Measurements from ENCODE around the gene KRT35.
"Not testable (repeated sequence)": the region's sequence is repeated elsewhere in the genome, so short reads cannot be mapped to it uniquely, and the experiment has no call there.

Gene KRT35

GRCh38 chr17:41437254-41437653 lies 43.7 kb downstream of the KRT35 start:
- FAIRE-seq (no peak), DNase-seq (ENCODE audit: insufficient read length, low spot score) (no peak)
- no peak for TF ChIP-seq CTCF (IDR thresholded peaks at IDR 0.05; ENCODE audit: insufficient read depth, missing control alignments)

DNA sequence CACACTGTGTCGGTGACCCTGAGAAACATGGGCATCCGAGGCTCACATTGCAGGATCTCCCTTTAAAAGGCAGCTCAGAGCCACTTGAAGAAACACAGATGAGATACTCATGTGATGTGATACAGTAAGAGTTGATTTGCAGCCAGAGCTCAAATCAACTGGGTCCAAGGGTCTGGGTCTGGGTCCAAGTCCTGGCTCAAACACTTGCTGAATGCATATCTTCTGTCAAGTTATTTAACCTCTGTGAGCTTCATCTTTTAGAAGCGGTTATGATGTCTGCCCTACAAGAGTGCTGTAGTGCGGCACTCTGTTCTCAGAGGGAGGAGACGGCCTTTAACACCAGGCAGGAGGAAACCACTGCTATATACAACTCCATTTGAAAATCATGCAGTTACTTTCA lies 46.5 kb downstream of the KRT35 start:
- no peak for TF ChIP-seq CTCF (IDR thresholded peaks at IDR 0.05; ENCODE audit: insufficient read depth, missing control alignments)
- FAIRE-seq: no peak

DNA sequence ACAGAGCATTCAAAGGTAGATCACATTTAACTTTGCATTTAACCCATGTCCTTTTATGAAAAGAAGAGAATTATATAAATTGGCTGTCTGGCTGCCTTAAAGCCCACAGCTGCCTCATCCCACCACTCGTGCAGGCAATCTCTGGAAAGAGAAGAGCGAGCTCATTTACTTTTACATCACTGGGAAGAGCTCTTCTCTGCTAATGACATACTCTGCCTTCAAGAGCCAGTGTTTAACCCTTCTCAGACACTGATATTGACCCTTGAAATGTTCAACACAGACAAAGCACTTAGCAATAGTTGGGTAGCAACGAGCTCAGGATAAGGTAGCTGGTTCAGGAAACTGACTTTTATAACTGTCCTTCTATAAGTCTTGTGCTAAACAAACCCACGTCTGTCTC lies 46.9 kb downstream of the KRT35 start:
- DNase-seq (ENCODE audit: insufficient read length, low spot score): no peak
- no peak for TF ChIP-seq CTCF (IDR thresholded peaks at IDR 0.05; ENCODE audit: insufficient read depth, missing control alignments)
- no peak for FAIRE-seq

More for the DNA sequence above, 46.5 kb downstream of the KRT35 start:
- DNase-seq (ENCODE audit: insufficient read length, low spot score): no peak

DNA sequence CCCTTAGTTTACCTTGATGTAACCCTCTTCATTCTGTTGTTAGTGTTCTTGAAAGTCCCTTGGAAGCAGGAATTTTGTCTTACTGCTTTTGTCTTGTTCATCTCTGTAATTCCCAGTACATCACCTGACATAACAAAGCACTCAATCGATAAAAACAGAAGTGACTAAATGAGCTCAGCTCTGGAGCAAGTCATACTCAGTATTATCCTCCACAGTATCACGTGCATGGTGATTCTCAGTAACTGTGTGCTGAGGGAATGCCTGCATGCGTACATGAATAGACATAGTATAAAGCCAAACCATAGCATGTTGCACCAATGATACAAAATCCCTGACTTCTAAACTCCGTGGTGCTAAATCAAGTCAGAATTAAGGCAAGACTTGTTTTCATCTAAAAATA lies 47.4 kb downstream of the KRT35 start:
- FAIRE-seq (no peak), DNase-seq (ENCODE audit: insufficient read length, low spot score) (no peak)
- TF ChIP-seq CTCF (IDR thresholded peaks at IDR 0.05; ENCODE audit: insufficient read depth, missing control alignments): no peak

DNA sequence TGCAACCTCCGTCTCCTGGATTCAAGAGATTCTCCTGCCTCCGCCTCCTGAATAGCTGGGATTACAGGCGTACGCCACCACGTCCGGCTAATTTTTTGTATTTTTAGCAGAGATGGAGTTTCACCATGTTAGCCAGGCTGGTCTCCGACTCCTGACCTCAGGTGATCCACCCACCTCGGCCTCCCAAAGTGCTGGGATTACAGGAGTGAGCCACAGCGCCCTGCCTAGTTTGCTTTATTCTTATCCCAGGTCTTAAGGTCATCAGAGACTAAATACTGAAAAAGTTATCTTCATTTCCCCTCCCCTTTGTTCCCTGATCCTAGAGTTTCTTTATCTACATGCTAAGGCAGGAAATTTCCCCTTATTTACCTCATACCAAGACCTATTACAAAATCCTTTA lies 50.6 kb downstream of the KRT35 start:
- FAIRE-seq; DNase-seq (ENCODE audit: insufficient read length, low spot score): not testable (repeated sequence)

GRCh38 chr17:41429667-41430066 lies 51.3 kb downstream of the KRT35 start:
- DNase-seq (ENCODE audit: insufficient read length, low spot score) (no peak), FAIRE-seq (no peak)
- TF ChIP-seq CTCF (IDR thresholded peaks at IDR 0.05; ENCODE audit: insufficient read depth, missing control alignments): no peak

- no peak for DNase-seq (ENCODE audit: insufficient read length, low spot score)
- no peak for FAIRE-seq
- TF ChIP-seq CTCF (IDR thresholded peaks at IDR 0.05; ENCODE audit: insufficient read depth, missing control alignments): no peak
These were observed 52.2 kb downstream of the KRT35 start for GRCh38 chr17:41428591-41429291.

All from D721Med (cell line).